ENCODE data around the gene CRY2.

CRY2 gene

DNA sequence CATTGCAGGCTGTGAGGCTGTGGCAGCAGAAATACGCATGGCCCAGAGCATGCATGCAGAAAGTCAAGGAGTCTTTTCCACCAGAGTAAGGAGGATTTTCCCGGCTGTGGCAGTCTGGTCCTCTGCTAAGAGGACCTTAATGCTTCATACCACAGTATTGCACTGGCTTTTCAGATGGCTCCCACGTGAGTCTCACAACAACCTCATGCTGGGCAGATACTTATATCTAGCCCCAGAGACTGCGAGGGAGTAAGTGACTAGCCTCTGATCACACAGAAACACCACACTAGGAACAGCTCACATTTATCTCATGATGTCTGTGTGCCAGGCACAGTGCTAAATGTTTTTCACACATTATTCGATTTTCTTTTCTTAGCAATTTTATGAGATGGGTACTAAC is 8.0 kb downstream of the CRY2 start:
- H3K36me3 ChIP-seq (ENCODE audit: control insufficient read depth, insufficient read depth, low read length), result peaks cover 3% of the 10 kb centered on the region
- no peak overlapping the region for H3K9ac ChIP-seq (ENCODE audit: low read depth, low read length)
- no peaks in the 10 kb centered on the region for H3K27me3 ChIP-seq (ENCODE audit: control insufficient read depth, insufficient read depth, low read length)
- H3K4me3 ChIP-seq (ENCODE audit: low read depth, low read length), result peak overlapping the region; percentile 12
- peaks cover 34% of the 10 kb centered on the region for H3K4me1 ChIP-seq (ENCODE audit: control insufficient read depth, insufficient read depth, low read length)
- H3K9me3 ChIP-seq (ENCODE audit: control insufficient read depth, insufficient read depth, low read length), result no peaks in the 10 kb centered on the region

DNA sequence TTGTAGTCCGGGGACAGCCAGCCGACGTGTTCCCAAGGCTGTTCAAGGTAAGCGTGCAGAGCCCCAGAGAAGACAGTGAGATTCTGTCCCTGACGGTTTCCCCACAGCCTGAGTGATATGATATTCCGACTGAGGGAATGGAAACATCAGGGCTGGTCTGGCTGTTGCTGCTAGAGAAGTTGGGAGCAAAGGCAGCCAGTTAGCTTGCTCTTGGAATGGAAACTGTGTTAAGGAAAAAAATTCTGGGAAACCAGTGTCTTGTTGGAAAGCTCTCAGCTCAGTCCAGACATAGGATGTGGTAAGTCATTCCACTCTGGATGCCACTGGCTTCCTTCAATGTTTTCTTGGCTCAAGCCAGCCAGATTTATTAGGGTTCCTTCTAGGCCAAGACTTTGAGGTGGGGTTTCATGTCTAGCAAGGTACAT is 8.8 kb downstream of the CRY2 start:
- Histone ChIP-seq H3K4me1 (ENCODE audit: control insufficient read depth, insufficient read depth, low read length) (peaks cover 34% of the 10 kb centered on the region), H3K36me3 (ENCODE audit: control insufficient read depth, insufficient read depth, low read length) (peaks cover 8% of the 10 kb centered on the region), H3K4me3 (ENCODE audit: low read depth, low read length) (no peak overlapping the region), H3K9ac (ENCODE audit: low read depth, low read length) (no peak overlapping the region), H3K27me3 (ENCODE audit: control insufficient read depth, insufficient read depth, low read length) (no peaks in the 10 kb centered on the region), H3K9me3 (ENCODE audit: control insufficient read depth, insufficient read depth, low read length) (no peaks in the 10 kb centered on the region)

DNA sequence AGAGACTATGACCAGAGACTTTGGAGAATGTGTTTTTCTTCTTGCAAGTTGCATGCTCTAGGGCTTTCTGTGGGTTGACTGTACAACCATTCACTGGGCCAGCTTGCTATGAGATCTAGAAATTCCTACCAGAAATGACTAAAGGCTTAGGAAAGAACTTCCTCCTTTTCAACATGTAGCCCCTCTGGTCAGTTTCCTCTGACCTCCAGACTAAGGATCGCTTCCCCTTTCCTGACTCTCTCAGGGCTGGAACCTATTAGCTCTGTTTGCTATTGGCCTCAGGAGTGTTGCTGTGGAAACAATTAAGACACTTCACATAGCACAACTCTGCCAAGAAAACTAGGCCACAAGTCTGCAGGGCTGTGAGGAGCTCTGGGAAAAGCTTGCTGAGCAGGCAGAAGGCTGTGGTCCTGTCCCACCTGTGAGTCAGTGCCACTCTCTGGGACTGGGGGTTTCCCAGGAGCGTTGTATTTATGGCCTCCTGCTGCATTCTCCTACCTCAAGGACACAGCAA is 10.7 kb downstream of the CRY2 start:
- Histone ChIP-seq H3K9ac (ENCODE audit: low read depth, low read length) (no peak overlapping the region), H3K9me3 (ENCODE audit: control insufficient read depth, insufficient read depth, low read length) (no peaks in the 10 kb centered on the region), H3K4me1 (ENCODE audit: control insufficient read depth, insufficient read depth, low read length) (peaks cover 25% of the 10 kb centered on the region), H3K4me3 (ENCODE audit: low read depth, low read length) (no peak overlapping the region), H3K27me3 (ENCODE audit: control insufficient read depth, insufficient read depth, low read length) (no peaks in the 10 kb centered on the region), H3K36me3 (ENCODE audit: control insufficient read depth, insufficient read depth, low read length) (peaks cover 21% of the 10 kb centered on the region)

DNA sequence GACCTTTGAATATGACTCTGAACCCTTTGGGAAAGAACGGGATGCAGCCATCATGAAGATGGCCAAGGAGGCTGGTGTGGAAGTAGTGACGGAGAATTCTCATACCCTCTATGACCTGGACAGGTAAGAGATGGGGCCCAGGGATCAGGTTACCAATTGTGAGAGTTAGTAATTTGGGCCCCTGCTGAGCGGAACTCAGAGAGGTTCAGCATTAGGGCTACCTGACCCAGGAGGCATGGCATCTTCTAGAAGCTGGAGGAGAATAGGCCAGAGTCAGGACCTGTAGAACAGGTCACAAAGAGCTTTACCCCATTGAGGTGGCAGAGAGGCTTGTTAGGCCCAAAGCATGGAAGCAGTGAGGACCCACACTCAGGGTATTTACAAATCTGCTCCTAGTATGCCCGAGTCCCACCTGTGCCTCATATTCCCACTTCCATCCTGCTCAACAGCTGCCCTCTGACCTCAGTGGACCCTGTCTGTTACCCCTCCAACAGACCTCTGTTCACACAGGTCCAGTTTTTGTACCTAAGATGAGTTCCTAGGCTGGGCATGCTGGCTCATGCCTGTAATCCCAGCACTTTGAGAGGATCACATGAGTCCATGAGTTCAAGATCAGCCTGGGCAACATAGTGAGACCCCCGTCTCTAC is 11.6 kb downstream of the CRY2 start:
- H3K4me3 ChIP-seq (ENCODE audit: low read depth, low read length), result no peak overlapping the region
- H3K36me3 ChIP-seq (ENCODE audit: control insufficient read depth, insufficient read depth, low read length), result peaks cover 23% of the 10 kb centered on the region
- H3K4me1 ChIP-seq (ENCODE audit: control insufficient read depth, insufficient read depth, low read length), result peaks cover 20% of the 10 kb centered on the region
- no peaks in the 10 kb centered on the region for H3K27me3 ChIP-seq (ENCODE audit: control insufficient read depth, insufficient read depth, low read length)
- H3K9me3 ChIP-seq (ENCODE audit: control insufficient read depth, insufficient read depth, low read length), result no peaks in the 10 kb centered on the region
- H3K9ac ChIP-seq (ENCODE audit: low read depth, low read length), result no peak overlapping the region

DNA sequence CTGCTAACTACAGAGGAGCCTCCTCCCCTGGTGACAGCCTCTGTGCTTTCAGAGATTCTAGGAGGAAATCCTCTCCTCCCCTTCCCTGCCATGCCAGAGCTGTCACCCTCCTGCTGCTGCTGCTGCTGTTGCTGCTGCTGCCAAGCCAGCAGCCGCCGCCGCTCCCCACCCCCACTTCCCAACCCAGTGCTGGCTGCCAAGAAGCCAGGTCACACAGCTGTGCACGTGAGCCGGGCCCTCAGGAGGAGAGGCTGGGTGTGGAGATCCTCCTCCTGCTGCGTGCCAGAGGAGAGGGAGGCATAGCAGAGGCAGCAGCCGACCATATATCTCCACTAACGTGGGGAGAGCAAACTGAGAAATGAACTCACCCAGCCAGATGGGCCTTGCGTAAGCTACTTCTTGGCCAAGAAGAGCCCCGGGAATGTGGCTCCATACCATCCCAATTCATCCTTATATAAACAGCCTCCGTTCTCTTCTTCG is 12.4 kb downstream of the CRY2 start:
- peaks cover 20% of the 10 kb centered on the region for H3K4me1 ChIP-seq (ENCODE audit: control insufficient read depth, insufficient read depth, low read length)
- no peaks in the 10 kb centered on the region for H3K9me3 ChIP-seq (ENCODE audit: control insufficient read depth, insufficient read depth, low read length)
- no peaks in the 10 kb centered on the region for H3K27me3 ChIP-seq (ENCODE audit: control insufficient read depth, insufficient read depth, low read length)
- H3K9ac ChIP-seq (ENCODE audit: low read depth, low read length), result no peak overlapping the region
- peaks cover 26% of the 10 kb centered on the region for H3K36me3 ChIP-seq (ENCODE audit: control insufficient read depth, insufficient read depth, low read length)
- no peak overlapping the region for H3K4me3 ChIP-seq (ENCODE audit: low read depth, low read length)

DNA sequence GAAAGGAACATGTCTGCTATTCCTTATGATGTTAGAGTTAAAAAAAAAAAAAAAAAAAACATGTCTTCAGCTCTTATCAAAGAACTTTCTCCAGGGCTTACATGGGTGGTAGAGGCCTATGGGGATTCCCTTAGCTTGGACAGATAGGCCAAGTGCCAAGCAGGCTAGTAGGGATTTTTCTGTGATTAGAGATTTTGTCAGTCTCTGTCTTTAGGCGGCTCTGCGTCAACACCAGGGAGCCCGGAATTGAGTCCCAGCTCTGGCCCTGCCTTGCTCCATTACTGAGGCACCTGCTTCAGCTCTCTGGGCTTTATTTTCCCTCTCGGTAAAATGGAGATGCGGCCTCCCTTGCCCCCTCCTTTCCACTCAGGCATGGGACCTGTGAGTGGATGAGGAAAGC is 13.1 kb downstream of the CRY2 start:
- peaks cover 26% of the 10 kb centered on the region for H3K36me3 ChIP-seq (ENCODE audit: control insufficient read depth, insufficient read depth, low read length)
- no peak overlapping the region for H3K9ac ChIP-seq (ENCODE audit: low read depth, low read length)
- H3K9me3 ChIP-seq (ENCODE audit: control insufficient read depth, insufficient read depth, low read length), result no peaks in the 10 kb centered on the region
- H3K27me3 ChIP-seq (ENCODE audit: control insufficient read depth, insufficient read depth, low read length), result no peaks in the 10 kb centered on the region
- peaks cover 14% of the 10 kb centered on the region for H3K4me1 ChIP-seq (ENCODE audit: control insufficient read depth, insufficient read depth, low read length)
- no peak overlapping the region for H3K4me3 ChIP-seq (ENCODE audit: low read depth, low read length)

DNA sequence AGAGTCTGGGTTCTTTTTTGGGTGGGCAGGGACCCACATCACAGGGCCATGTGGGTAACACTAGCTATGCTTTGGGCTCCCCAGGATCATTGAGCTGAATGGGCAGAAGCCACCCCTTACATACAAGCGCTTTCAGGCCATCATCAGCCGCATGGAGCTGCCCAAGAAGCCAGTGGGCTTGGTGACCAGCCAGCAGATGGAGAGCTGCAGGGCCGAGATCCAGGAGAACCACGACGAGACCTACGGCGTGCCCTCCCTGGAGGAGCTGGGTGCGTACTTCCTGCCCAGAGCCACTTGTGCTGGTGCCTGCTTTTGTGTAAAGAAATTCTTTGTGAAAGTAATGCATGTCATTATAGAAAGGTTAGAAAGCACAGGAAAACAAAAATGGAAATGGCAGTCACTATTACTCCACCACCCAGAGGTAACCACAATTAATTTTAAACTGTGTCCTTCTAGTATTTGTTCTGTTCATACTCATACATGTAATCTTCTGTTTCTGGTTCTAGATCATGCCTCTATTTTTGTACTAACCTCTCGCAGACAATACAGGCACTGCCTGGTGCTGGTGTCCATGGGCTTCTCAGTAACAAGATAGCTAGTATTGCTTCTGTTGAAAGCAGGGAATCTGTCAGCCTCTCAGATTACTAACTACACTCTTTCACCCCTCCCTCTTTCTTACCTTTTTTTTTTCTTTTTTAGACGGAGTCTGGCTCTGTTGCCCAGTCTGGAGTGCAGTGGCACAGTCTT is 13.7 kb downstream of the CRY2 start:
- Histone ChIP-seq H3K36me3 (ENCODE audit: control insufficient read depth, insufficient read depth, low read length) (peaks cover 26% of the 10 kb centered on the region), H3K9ac (ENCODE audit: low read depth, low read length) (no peak overlapping the region), H3K4me3 (ENCODE audit: low read depth, low read length) (no peak overlapping the region), H3K27me3 (ENCODE audit: control insufficient read depth, insufficient read depth, low read length) (no peaks in the 10 kb centered on the region), H3K4me1 (ENCODE audit: control insufficient read depth, insufficient read depth, low read length) (peaks cover 11% of the 10 kb centered on the region), H3K9me3 (ENCODE audit: control insufficient read depth, insufficient read depth, low read length) (no peaks in the 10 kb centered on the region)

DNA sequence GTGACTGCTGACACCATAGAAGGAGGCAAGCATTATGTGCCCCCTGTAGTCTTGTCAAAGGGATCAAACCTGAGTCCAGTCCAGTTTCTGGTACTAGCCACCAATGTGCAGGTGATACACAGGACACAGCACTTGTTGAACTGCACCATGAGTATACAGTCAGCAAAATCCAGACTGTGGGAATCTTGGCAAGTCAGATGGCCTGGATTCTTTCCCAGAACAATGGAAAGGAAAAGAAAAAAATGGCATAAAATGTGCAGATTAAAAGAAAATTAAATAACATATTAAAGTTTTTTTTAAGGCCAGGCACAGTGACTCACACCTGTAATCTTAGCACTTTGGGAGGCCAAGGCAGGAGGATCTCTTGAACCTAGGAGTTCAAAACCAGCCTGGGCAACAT is 16.8 kb downstream of the CRY2 start:
- no peak overlapping the region for H3K4me3 ChIP-seq (ENCODE audit: low read depth, low read length)
- no peak overlapping the region for H3K9ac ChIP-seq (ENCODE audit: low read depth, low read length)
- H3K9me3 ChIP-seq (ENCODE audit: control insufficient read depth, insufficient read depth, low read length), result no peaks in the 10 kb centered on the region
- no peaks in the 10 kb centered on the region for H3K27me3 ChIP-seq (ENCODE audit: control insufficient read depth, insufficient read depth, low read length)
- peaks cover 3% of the 10 kb centered on the region for H3K4me1 ChIP-seq (ENCODE audit: control insufficient read depth, insufficient read depth, low read length)
- peaks cover 26% of the 10 kb centered on the region for H3K36me3 ChIP-seq (ENCODE audit: control insufficient read depth, insufficient read depth, low read length)

DNA sequence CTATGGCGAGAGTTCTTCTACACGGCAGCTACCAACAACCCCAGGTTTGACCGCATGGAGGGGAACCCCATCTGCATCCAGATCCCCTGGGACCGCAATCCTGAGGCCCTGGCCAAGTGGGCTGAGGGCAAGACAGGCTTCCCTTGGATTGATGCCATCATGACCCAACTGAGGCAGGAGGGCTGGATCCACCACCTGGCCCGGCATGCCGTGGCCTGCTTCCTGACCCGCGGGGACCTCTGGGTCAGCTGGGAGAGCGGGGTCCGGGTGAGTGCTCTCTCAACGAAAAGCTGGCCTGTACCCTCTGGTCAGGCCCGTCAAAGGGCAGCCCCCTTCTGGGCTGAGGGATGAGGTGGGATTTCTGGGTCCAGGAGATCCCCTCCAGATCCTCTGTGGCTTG is 22.3 kb downstream of the CRY2 start:
- Histone ChIP-seq H3K4me1 (ENCODE audit: control insufficient read depth, insufficient read depth, low read length) (no peaks in the 10 kb centered on the region), H3K27me3 (ENCODE audit: control insufficient read depth, insufficient read depth, low read length) (no peaks in the 10 kb centered on the region), H3K36me3 (ENCODE audit: control insufficient read depth, insufficient read depth, low read length) (peaks cover 30% of the 10 kb centered on the region), H3K9ac (ENCODE audit: low read depth, low read length) (no peak overlapping the region), H3K4me3 (ENCODE audit: low read depth, low read length) (no peak overlapping the region), H3K9me3 (ENCODE audit: control insufficient read depth, insufficient read depth, low read length) (no peaks in the 10 kb centered on the region)

DNA sequence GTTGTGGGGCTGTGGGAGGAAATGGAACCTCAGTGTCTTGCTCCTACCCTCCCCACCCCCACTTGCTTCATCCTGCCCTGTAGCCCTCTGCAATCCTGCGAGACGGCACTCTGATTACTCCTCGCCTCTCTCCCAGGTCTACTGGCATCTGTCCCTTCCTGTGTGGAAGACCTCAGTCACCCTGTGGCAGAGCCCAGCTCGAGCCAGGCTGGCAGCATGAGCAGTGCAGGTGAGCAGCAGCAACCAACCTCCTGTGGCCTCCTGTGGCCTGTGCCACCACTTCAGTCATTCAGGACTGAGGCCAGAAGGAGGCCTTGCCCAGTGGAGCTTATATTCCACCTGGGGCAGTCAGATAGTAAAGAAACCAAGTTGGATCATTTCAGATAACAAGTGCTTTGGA is 23.4 kb downstream of the CRY2 start:
- no peaks in the 10 kb centered on the region for H3K27me3 ChIP-seq (ENCODE audit: control insufficient read depth, insufficient read depth, low read length)
- peaks cover 4% of the 10 kb centered on the region for H3K4me1 ChIP-seq (ENCODE audit: control insufficient read depth, insufficient read depth, low read length)
- H3K9ac ChIP-seq (ENCODE audit: low read depth, low read length), result no peak overlapping the region
- H3K36me3 ChIP-seq (ENCODE audit: control insufficient read depth, insufficient read depth, low read length), result peaks cover 30% of the 10 kb centered on the region
- H3K9me3 ChIP-seq (ENCODE audit: control insufficient read depth, insufficient read depth, low read length), result no peaks in the 10 kb centered on the region
- H3K4me3 ChIP-seq (ENCODE audit: low read depth, low read length), result no peak overlapping the region

DNA sequence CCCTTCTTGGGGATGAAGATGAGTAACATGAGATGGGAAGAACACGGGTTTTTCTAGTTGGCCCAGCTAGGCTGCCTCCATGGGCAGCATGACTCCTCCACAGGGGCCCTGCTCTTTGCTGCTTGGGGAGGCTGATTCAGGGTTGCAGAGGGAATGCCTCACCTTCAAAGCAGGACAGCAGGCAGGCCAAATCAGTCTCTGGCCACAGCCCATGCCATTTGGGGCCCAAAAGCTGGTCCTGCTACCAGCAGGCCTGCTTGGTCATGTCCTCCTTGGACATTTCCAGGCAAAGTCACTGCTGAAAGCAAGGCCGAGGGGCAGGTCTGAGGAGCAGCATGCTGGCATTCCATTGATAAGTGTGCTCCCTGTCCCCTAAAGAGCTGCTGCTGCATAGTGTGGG is 24.4 kb downstream of the CRY2 start:
- Histone ChIP-seq H3K27me3 (ENCODE audit: control insufficient read depth, insufficient read depth, low read length) (no peaks in the 10 kb centered on the region), H3K4me1 (ENCODE audit: control insufficient read depth, insufficient read depth, low read length) (peaks cover 12% of the 10 kb centered on the region), H3K4me3 (ENCODE audit: low read depth, low read length) (no peak overlapping the region), H3K36me3 (ENCODE audit: control insufficient read depth, insufficient read depth, low read length) (peaks cover 30% of the 10 kb centered on the region), H3K9me3 (ENCODE audit: control insufficient read depth, insufficient read depth, low read length) (no peaks in the 10 kb centered on the region), H3K9ac (ENCODE audit: low read depth, low read length) (no peak overlapping the region)
